Measurements from ENCODE around the gene ELMOD1.

DNA sequence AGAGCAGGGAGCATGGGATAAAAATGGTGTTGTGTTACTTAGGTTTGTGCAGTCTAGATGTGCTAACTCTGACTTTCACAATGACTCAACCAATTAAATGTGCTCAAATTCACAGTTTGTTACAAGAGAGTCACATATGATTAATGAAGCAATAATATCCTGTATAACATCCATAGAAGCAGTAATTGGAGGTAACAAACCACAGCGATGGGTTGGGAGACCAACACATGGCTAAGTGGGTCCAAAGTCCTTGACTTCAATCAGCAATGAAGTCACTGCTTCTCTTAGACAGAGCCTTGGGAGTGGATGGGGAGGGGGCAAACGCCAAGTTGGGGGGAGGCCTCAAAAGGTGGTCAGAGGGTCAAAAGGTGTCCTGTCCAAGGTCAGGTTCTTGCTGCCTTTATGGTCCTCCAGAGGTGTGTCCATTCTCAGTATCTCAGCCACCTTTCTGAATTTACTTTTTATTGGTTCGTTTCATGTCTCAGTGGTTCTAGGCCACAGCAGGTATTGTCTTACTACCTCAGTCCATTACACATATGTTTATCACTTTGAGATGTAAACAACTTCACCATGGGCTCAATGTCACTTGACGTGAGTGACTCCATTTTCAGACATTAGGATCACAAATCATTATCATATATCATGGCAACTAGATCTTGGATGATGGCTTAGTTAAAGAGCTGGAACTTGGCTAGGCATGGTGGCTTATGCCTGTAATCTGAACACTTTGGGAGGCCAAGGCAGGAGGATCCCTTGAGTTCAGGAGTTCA, 88.5 kb downstream of the ELMOD1 start:
- no peak for TF ChIP-seq POLR2A (IDR thresholded peaks at IDR 0.05; ENCODE audit: low read length)
- TF ChIP-seq GATA1 (IDR thresholded peaks at IDR 0.05; ENCODE audit: low read depth, low read length) = no peak
